HuH-7.5 (cell line): ENCODE measurements around the gene DDX19B.
"Not testable (repeated sequence)": the region's sequence is repeated elsewhere in the genome, so short reads cannot be mapped to it uniquely, and the experiment has no call there.

Experiments used
- DNase-seq: peaks from one replicate; pipeline ENCODE4 v3.0.0; 2011; ENCODE audit warnings: low spot score

Gene DDX19B

GRCh38 chr16:70349783-70350182, 50.8 kb downstream of the DDX19B start:
- DNase-seq: no peak

- no peak for DNase-seq
Measured at GRCh38 chr16:70359552-70359951, 60.6 kb downstream of the DDX19B start.

- no peak for DNase-seq
Measured at GRCh38 chr16:70364399-70364798, 65.4 kb downstream of the DDX19B start.

- DNase-seq: not testable (repeated sequence)
Measured at GRCh38 chr16:70370145-70370544, 71.2 kb downstream of the DDX19B start.

GRCh38 chr16:70370924-70371323, 71.9 kb downstream of the DDX19B start:
- no peak for DNase-seq

GRCh38 chr16:70372921-70373728, 74.1 kb downstream of the DDX19B start:
- no peak for DNase-seq

- DNase-seq: no peak
Measured at GRCh38 chr16:70374213-70374612, 75.2 kb downstream of the DDX19B start.

- DNase-seq: no peak
Measured at GRCh38 chr16:70375636-70376611, 76.9 kb downstream of the DDX19B start.

- DNase-seq: no peak
Measured at GRCh38 chr16:70377782-70378181, 78.8 kb downstream of the DDX19B start.

- DNase-seq: no peak
Measured at GRCh38 chr16:70378869-70379493, 80.0 kb downstream of the DDX19B start.

GRCh38 chr16:70380248-70380918, 81.4 kb downstream of the DDX19B start:
- no peak for DNase-seq

- DNase-seq: no peak
Measured at GRCh38 chr16:70380919-70381603, 82.1 kb downstream of the DDX19B start.

GRCh38 chr16:70381604-70382342, 82.8 kb downstream of the DDX19B start:
- no peak for DNase-seq

- no peak for DNase-seq
Measured at GRCh38 chr16:70383421-70383960, 84.5 kb downstream of the DDX19B start.
